AG04450 (cell line): ENCODE results near the gene NUBP2. TPM values are rescaled to one million over a fixed set of nuclear protein-coding genes. Genes with fewer than 3 reads are reported as not detected.

Source experiments
- CTCF ChIA-PET: fragments of 300-600, 350-600 bp; formaldehyde crosslinking; extraction: SDS; loops from one replicate; lab custom pipeline; 2022; ENCODE audit warnings: antibody characterized with exemption, inconsistent platforms; lab: Charles Lee
- POLR2A ChIA-PET: fragments of 350-600 bp; formaldehyde crosslinking; extraction: SDS; loops from one replicate; lab custom pipeline; 2021; ENCODE audit warnings: antibody characterized with exemption, inconsistent platforms; lab: Yijun Ruan, JAX
- DNase-seq: peaks from one replicate; pipeline ENCODE4 v3.0.0-alpha.2; 2011; ENCODE audit warnings: low read depth, low spot score
- H3K27ac ChIP-seq: one replicate; pipeline ENCODE4 v1.5.1; 2012; ENCODE audit warnings: low read depth, low read length, control low read depth
- H3K27me3 ChIP-seq: one replicate; pipeline ENCODE4 v1.6.0; 2012; ENCODE audit warnings: low read length; ENCODE audit not compliant: control insufficient read depth, insufficient read depth
- H3K4me3 ChIP-seq: 2 replicates; pipeline ENCODE4 v1.5.1; 2011; ENCODE audit warnings: mild to moderate bottlenecking, low read depth, low read length, control low read depth
- H3K9me3 ChIP-seq: 2 replicates; pipeline ENCODE4 v1.5.1; 2012; ENCODE audit warnings: low read length; ENCODE audit not compliant: control insufficient read depth, insufficient read depth
- CTCF ChIP-seq: IDR thresholded peaks from 2 replicates; pipeline ENCODE4 v1.5.1; 2011; ENCODE audit warnings: low read depth, low read length, control low read depth, inconsistent platforms
- polyA plus RNA-seq: library from polyadenylated mRNA; depleted of rRNA; stranded (reverse); fragments of >200 nt; gene quantifications from 2 replicates; pipeline ENCODE4 v1.2.3, GENCODE V29; 2011

The NUBP2 gene
- polyA plus RNA-seq, 1 experiment, result 20.0 TPM

- CTCF ChIA-PET, result interaction anchor here (1.0 kb wide), 1 partner anchor 28 kb away, joined by 3 read pairs; the partner anchor contains the start of genes NUBP2 and SPSB3
- H3K27me3 ChIP-seq, result no peaks in the 10 kb centered on the region
- no peak for TF ChIP-seq CTCF
- H3K27ac ChIP-seq, result no peak overlapping the region
- H3K4me3 ChIP-seq, result no peak overlapping the region
- no peak for DNase-seq
- POLR2A ChIA-PET, result no interaction called here
- H3K9me3 ChIP-seq, result no peaks in the 10 kb centered on the region; the same call in 1 of the 2 replicates
Observed at GRCh38 chr16:1810536-1810935, 27.8 kb downstream of the NUBP2 start.

GRCh38 chr16:1812732-1813163 is 30.0 kb downstream of the NUBP2 start:
- DNase-seq, result peak; percentile 74
- Histone ChIP-seq H3K4me3 (peak overlapping the region; percentile 25; the same call in 1 of the 2 replicates), H3K27me3 (no peaks in the 10 kb centered on the region), H3K27ac (peak overlapping the region; percentile 39), H3K9me3 (no peaks in the 10 kb centered on the region; the same call in 1 of the 2 replicates)
- TF ChIP-seq CTCF, result peak; percentile 68
- POLR2A ChIA-PET, result no interaction called here
- CTCF ChIA-PET, result interaction anchor here (1.2 kb wide), 1 partner anchor 11 kb away, joined by 4 read pairs; no protein-coding TSS in a partner anchor

GRCh38 chr16:1815461-1815860 is 32.7 kb downstream of the NUBP2 start:
- TF ChIP-seq CTCF, result no peak
- H3K9me3 ChIP-seq, result no peaks in the 10 kb centered on the region; the same call in 1 of the 2 replicates
- no peak overlapping the region for H3K27ac ChIP-seq
- DNase-seq, result no peak
- POLR2A ChIA-PET, result no interaction called here
- no peaks in the 10 kb centered on the region for H3K27me3 ChIP-seq
- H3K4me3 ChIP-seq, result no peak overlapping the region
- CTCF ChIA-PET, result interaction anchor here (0.6 kb wide), 1 partner anchor 110 kb away, joined by 3 read pairs; no protein-coding TSS in a partner anchor

- Histone ChIP-seq H3K4me3 (no peak overlapping the region), H3K27ac (no peak overlapping the region), H3K27me3 (no peaks in the 10 kb centered on the region), H3K9me3 (no peaks in the 10 kb centered on the region; the same call in 1 of the 2 replicates)
- CTCF ChIA-PET, result no interaction called here
- DNase-seq, result no peak
- POLR2A ChIA-PET, result no interaction called here
- no peak for TF ChIP-seq CTCF
Observed at GRCh38 chr16:1816396-1817275, 33.9 kb downstream of the NUBP2 start.

GRCh38 chr16:1817276-1817589 is 34.5 kb downstream of the NUBP2 start:
- no peaks in the 10 kb centered on the region; the same call in 1 of the 2 replicates for H3K9me3 ChIP-seq
- H3K27me3 ChIP-seq, result no peaks in the 10 kb centered on the region
- DNase-seq, result no peak
- H3K4me3 ChIP-seq, result no peak overlapping the region
- H3K27ac ChIP-seq, result no peak overlapping the region
- CTCF ChIA-PET, result no interaction called here
- POLR2A ChIA-PET, result no interaction called here
- TF ChIP-seq CTCF, result no peak
